Endodermal cell (in vitro differentiated cells): ENCODE results near the gene PHF19. TPM values are rescaled to one million over a fixed set of nuclear protein-coding genes. Genes with fewer than 3 reads are reported as not detected.
A peak's percentile ranks its signal among the peaks of the same experiment; 100 is the strongest.

Experiments
- DNase-seq: peaks from one replicate; pipeline ENCODE4 v3.0.0-alpha.2; 2017
- H3K27ac ChIP-seq: 2 replicates; pipeline ENCODE4 v1.5.1; 2013; ENCODE audit warnings: mild to moderate bottlenecking, low read depth, low read length, moderate library complexity
- H3K27me3 ChIP-seq: 2 replicates; pipeline ENCODE4 v1.6.1; 2013; ENCODE audit warnings: mild to moderate bottlenecking, low read length, moderate library complexity; ENCODE audit not compliant: insufficient read depth, control insufficient read depth, poor library complexity, severe bottlenecking
- H3K36me3 ChIP-seq: 2 replicates; pipeline ENCODE4 v1.7.0; 2013; ENCODE audit warnings: mild to moderate bottlenecking, low read length, moderate library complexity; ENCODE audit not compliant: control insufficient read depth, insufficient read depth
- H3K4me1 ChIP-seq: one replicate; pipeline ENCODE4 v1.7.0; 2013; ENCODE audit warnings: low read length; ENCODE audit not compliant: control insufficient read depth, insufficient read depth
- H3K4me3 ChIP-seq: 2 replicates; pipeline ENCODE4 v1.5.1; 2013; ENCODE audit warnings: mild to moderate bottlenecking, low read length, moderate library complexity
- H3K9ac ChIP-seq: 2 replicates; pipeline ENCODE4 v1.6.1; 2013; ENCODE audit warnings: mild to moderate bottlenecking, low read length, moderate library complexity; ENCODE audit not compliant: poor library complexity, severe bottlenecking; ENCODE audit errors: extremely low read depth
- H3K9me3 ChIP-seq: 2 replicates; pipeline ENCODE4 v1.6.1; 2013; ENCODE audit warnings: mild to moderate bottlenecking, low read length, moderate library complexity; ENCODE audit not compliant: control insufficient read depth
- H3K27ac Mint-ChIP-seq: 2 replicates; pipeline ENCODE4 v1.8.0; 2020; ENCODE audit warnings: mixed read lengths
- H3K27me3 Mint-ChIP-seq: 2 replicates; pipeline ENCODE4 v1.8.0; 2021; ENCODE audit warnings: mild to moderate bottlenecking, mixed read lengths; ENCODE audit not compliant: insufficient read depth
- H3K36me3 Mint-ChIP-seq: 2 replicates; pipeline ENCODE4 v1.8.0; 2020; ENCODE audit warnings: low read depth, mixed read lengths
- H3K4me1 Mint-ChIP-seq: 2 replicates; pipeline ENCODE4 v1.8.0; 2020; ENCODE audit warnings: mixed read lengths
- H3K4me3 Mint-ChIP-seq: 2 replicates; pipeline ENCODE4 v1.8.0; 2020; ENCODE audit warnings: mild to moderate bottlenecking, moderate library complexity, mixed read lengths
- H3K9me3 Mint-ChIP-seq: 2 replicates; pipeline ENCODE4 v1.8.0; 2020; ENCODE audit warnings: mild to moderate bottlenecking, mixed read lengths
- WGBS, 2 experiments: methylation state at CpG; one replicate each; pipeline versions ENCODE4 v1.1.5 to v1.1.7; 2013; ENCODE audit warnings: missing lambda C conversion rate in 2 of 2, mixed read lengths in 1 of 2; ENCODE audit not compliant: insufficient coverage in 1 of 2, insufficient read length in 1 of 2; 5-methylcytosine and 5-hydroxymethylcytosine counted together
- total RNA-seq, 2 donors: library from RNA; stranded (reverse); fragmentation: NEBNext Ultra II Directional in 1 of 2; extraction: Animal tissue kit (Norgen Biotek cat#: 25700) in 1 of 2; gene quantifications; 2 replicates in 1 of 2; 3 replicates in 1 of 2; pipeline ENCODE4 v1.2.1, GENCODE V29; 2021
- TF ChIP-seq, protein P1 (sequence below): fragments of 200-600 bp; sonication (generic); conservative IDR thresholded peaks from 2 replicates; pipeline ENCODE4 v1.5.0; 2021; ENCODE audit warnings: antibody characterized with exemption, mild to moderate bottlenecking

The PHF19 gene
- total RNA-seq, 2 donors from 2014 or later: 17.9 to 21.9 TPM

DNA sequence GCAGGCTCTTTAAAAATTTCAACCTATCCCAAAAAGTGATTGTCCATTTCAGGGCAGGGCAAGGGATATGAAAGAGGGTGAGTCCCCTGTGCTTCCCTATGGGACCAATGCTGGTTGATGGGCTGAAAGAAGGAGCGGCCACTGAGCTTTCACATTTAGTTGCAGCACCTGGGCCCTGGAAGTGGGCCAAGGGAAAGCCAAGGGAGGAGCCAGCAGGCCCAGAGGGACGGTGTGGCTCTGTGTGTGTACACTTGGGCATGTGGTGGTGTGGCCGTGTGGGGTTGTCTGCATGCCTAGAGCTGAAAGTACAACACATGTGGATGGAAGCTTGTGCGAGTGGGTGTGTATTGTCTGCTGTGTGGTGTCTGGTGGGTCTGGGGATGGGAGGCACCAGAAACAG lies 20.3 kb downstream of the PHF19 start:
- peaks cover 3% of the 10 kb centered on the region for H3K4me1 ChIP-seq
- DNase-seq: peak; percentile 31
- H3K4me3 ChIP-seq: no peak overlapping the region
- H3K27ac Mint-ChIP-seq: no peak overlapping the region
- no peak overlapping the region for H3K27ac ChIP-seq
- peaks cover 26% of the 10 kb centered on the region for H3K36me3 ChIP-seq
- H3K27me3 Mint-ChIP-seq: no peaks in the 10 kb centered on the region
- WGBS, 2 experiments: 90% methylated on average over 4 of the region's 4 CpGs; no CpG with 5 or more reads in 1 of the 2 experiments
- no peaks in the 10 kb centered on the region for H3K9me3 ChIP-seq
- H3K9me3 Mint-ChIP-seq: no peaks in the 10 kb centered on the region
- H3K4me3 Mint-ChIP-seq: no peak overlapping the region
- no peaks in the 10 kb centered on the region for H3K27me3 ChIP-seq
- peaks cover 2% of the 10 kb centered on the region for H3K36me3 Mint-ChIP-seq
- TF ChIP-seq, protein P1, sequence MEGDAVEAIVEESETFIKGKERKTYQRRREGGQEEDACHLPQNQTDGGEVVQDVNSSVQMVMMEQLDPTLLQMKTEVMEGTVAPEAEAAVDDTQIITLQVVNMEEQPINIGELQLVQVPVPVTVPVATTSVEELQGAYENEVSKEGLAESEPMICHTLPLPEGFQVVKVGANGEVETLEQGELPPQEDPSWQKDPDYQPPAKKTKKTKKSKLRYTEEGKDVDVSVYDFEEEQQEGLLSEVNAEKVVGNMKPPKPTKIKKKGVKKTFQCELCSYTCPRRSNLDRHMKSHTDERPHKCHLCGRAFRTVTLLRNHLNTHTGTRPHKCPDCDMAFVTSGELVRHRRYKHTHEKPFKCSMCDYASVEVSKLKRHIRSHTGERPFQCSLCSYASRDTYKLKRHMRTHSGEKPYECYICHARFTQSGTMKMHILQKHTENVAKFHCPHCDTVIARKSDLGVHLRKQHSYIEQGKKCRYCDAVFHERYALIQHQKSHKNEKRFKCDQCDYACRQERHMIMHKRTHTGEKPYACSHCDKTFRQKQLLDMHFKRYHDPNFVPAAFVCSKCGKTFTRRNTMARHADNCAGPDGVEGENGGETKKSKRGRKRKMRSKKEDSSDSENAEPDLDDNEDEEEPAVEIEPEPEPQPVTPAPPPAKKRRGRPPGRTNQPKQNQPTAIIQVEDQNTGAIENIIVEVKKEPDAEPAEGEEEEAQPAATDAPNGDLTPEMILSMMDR: no peak
- H3K4me1 Mint-ChIP-seq: peaks cover 14% of the 10 kb centered on the region
- H3K9ac ChIP-seq: no peak overlapping the region

DNA sequence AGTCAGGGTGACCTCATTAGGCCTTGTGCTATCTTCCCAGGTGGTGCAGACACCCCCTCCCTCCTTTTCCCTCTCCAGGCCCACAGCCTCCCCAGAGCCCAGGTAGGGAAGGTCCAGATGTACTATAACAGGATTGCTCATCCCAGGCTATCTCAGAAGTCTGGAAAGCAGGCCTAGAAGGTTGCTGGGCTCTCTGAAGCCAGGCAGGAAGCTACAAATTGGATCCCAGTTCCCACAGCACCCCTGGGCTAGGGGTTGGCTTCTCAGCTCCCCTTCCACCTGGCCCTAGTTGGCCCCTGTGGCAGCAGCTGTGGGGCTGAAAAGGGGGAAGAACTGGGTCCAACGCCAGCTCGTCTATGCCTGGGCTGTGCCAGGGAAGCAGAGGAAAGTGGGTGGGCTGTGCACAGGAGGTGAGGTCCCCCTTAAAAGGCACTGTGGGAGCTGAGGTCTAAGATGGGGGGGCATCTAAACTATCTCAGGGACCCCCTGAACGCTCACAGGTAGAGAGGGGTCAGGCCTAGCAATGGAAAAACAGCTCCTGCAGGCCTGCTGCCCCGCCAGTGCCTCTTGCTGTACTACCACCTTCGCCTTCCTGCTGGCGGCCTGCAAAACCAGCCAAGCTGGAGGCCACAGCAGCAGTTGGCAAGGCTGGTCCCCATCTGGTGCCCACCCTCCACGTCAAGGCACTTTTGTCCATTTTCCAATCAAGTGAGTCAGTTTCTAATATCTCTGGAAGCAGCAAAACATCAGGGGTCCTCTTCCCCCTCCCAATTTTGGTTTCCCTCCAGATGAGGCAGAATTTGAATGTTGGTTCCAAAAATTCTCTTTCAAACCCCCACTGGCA lies 20.9 kb downstream of the PHF19 start:
- Histone ChIP-seq H3K4me1 (peaks cover 4% of the 10 kb centered on the region), H3K9ac (no peak overlapping the region), H3K4me3 (no peak overlapping the region), H3K9me3 (no peaks in the 10 kb centered on the region), H3K27ac (no peak overlapping the region), H3K27me3 (no peaks in the 10 kb centered on the region), H3K36me3 (peaks cover 20% of the 10 kb centered on the region)
- Mint-ChIP-seq H3K9me3 (no peaks in the 10 kb centered on the region), H3K4me3 (no peak overlapping the region), H3K4me1 (peaks cover 21% of the 10 kb centered on the region), H3K36me3 (peaks cover 2% of the 10 kb centered on the region), H3K27ac (no peak overlapping the region), H3K27me3 (no peaks in the 10 kb centered on the region)
- no peak for DNase-seq
- TF ChIP-seq, protein P1: no peak
- WGBS, 2 experiments: 90 to 100% methylated on average over 2 to 7 of the region's 7 CpGs

DNA sequence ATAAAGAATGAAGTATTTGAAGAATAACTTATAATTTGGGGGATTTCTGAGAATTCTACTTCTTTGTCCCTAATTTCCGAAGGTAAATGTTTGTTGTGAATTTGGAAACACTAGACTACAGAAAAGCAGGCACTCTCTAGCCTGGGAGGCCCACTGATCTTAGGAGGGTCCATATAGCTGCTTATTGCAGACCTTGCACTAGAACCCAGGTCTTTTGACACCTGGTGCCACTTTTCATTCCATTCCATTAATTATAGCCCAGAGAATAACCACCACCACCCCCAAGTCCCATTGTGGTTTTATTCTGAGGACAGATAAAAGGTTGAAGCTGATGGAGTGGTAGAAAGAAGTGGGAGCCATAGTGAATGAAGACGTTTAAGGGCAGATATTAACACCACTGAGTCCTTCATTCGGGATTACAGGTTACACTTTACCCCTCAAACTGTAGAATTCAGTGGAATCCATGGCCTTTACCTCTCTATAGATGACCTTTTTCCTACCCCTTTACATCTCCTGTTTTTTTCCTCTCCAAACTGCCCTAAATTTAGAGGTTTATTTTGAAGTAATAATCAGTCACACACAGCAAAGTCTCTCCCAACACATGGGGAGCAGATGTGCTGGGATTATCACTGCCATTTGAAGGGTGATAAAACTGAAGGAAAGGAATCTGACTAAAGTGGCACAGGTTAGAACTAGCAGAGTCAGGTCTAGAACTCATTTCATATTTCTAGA lies 22.2 kb downstream of the PHF19 start:
- Histone ChIP-seq H3K4me3 (no peak overlapping the region), H3K27ac (no peak overlapping the region), H3K9ac (no peak overlapping the region), H3K4me1 (peaks cover 4% of the 10 kb centered on the region), H3K27me3 (no peaks in the 10 kb centered on the region), H3K36me3 (peaks cover 21% of the 10 kb centered on the region), H3K9me3 (no peaks in the 10 kb centered on the region)
- H3K9me3 Mint-ChIP-seq: no peaks in the 10 kb centered on the region
- no peaks in the 10 kb centered on the region for H3K27me3 Mint-ChIP-seq
- peaks cover 22% of the 10 kb centered on the region for H3K4me1 Mint-ChIP-seq
- H3K36me3 Mint-ChIP-seq: no peaks in the 10 kb centered on the region
- H3K4me3 Mint-ChIP-seq: no peak overlapping the region
- TF ChIP-seq, protein P1: no peak
- DNase-seq: no peak
- 92 to 93% methylated on average over 2 to 3 of the region's 3 CpGs for WGBS, 2 experiments
- H3K27ac Mint-ChIP-seq: no peak overlapping the region
